ENCODE results near the gene PDLIM1. TPM values are rescaled to one million over a fixed set of nuclear protein-coding genes. Genes with fewer than 3 reads are reported as not detected.

Gene PDLIM1
- total and polyA plus RNA-seq, 9 donors, result 6.1 to 76.7 (median 47.8) TPM

DNA sequence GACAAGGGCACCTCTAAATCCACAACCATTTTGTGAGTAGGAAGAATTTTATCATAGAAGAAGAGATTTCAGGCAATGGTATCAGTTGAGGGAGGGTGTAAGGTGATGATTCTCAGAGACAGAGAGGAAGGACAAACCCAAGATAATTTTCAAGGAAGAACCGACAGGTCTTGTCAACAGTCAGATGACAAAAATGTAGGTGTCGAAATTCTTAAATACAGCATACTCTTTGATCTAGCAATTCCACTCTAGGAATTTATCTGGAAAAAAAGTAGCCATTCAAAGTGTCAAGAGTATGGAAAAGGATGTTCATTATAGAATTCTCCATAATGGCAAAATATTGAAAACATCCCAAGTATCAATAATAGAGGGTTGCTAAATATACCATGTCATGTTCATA, 14.2 kb upstream of the PDLIM1 start:
- no peak overlapping the region for H3K27ac ChIP-seq (ENCODE audit: low read length)
- no CpG with 5 or more reads among the region's 2 CpGs for WGBS (ENCODE audit: insufficient coverage)

DNA sequence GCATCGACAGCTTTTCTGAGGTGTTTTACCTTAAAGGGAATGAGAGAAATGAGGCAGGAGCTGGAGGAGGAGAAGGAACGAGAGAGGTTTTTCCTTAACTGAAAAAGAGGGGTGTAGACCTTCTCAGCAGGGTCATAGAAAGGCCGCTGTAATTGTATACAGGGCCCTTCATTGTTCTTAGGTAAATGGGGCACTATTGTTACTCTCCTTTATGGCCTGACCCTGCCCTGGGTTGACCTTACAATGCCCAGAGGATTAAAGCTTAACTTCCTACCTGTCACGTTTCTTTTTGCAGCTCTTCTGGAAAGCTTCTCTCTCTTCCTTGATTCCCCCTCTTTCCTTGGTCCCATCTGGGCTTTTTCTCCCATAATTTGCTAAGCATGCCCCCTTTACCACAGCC, 13.7 kb upstream of the PDLIM1 start:
- no peaks in the 10 kb centered on the region for H3K36me3 ChIP-seq (ENCODE audit: control insufficient read depth, insufficient read depth, low read length)
- H3K27me3 ChIP-seq (ENCODE audit: control insufficient read depth, insufficient read depth, low read length), result no peaks in the 10 kb centered on the region
- H3K9me3 ChIP-seq (replicated peaks; ENCODE audit: control insufficient read depth, low read depth, low read length), result no peaks in the 10 kb centered on the region
- no peak overlapping the region for H3K4me3 ChIP-seq (ENCODE audit: low read length)
- no peaks in the 10 kb centered on the region for H3K4me1 ChIP-seq (ENCODE audit: control insufficient read depth, insufficient read depth, low read length)
- no peak for DNase-seq
- WGBS (ENCODE audit: insufficient coverage), result 46% methylated on average over 4 of the region's 4 CpGs
- H3K27ac ChIP-seq (ENCODE audit: low read length), result no peak overlapping the region

More for the DNA sequence above, 14.2 kb upstream of the PDLIM1 start:
- DNase-seq, result no peak
- Histone ChIP-seq H3K4me3 (ENCODE audit: low read length) (no peak overlapping the region), H3K27me3 (ENCODE audit: control insufficient read depth, insufficient read depth, low read length) (no peaks in the 10 kb centered on the region), H3K4me1 (ENCODE audit: control insufficient read depth, insufficient read depth, low read length) (no peaks in the 10 kb centered on the region), H3K36me3 (ENCODE audit: control insufficient read depth, insufficient read depth, low read length) (no peaks in the 10 kb centered on the region), H3K9me3 (replicated peaks; ENCODE audit: control insufficient read depth, low read depth, low read length) (no peaks in the 10 kb centered on the region)

GRCh38 chr10:95303950-95304349, 13.1 kb upstream of the PDLIM1 start:
- 29% methylated on average over 1 of the region's 1 CpG for whole genome bisulfite sequencing (ENCODE audit: insufficient coverage)
- no peaks in the 10 kb centered on the region for H3K4me1 ChIP-seq (ENCODE audit: control insufficient read depth, insufficient read depth, low read length)
- H3K9me3 ChIP-seq (replicated peaks; ENCODE audit: control insufficient read depth, low read depth, low read length), result no peaks in the 10 kb centered on the region
- H3K27ac ChIP-seq (ENCODE audit: low read length), result no peak overlapping the region
- no peaks in the 10 kb centered on the region for H3K27me3 ChIP-seq (ENCODE audit: control insufficient read depth, insufficient read depth, low read length)
- H3K36me3 ChIP-seq (ENCODE audit: control insufficient read depth, insufficient read depth, low read length), result no peaks in the 10 kb centered on the region
- no peak overlapping the region for H3K4me3 ChIP-seq (ENCODE audit: low read length)
- no peak for DNase-seq

DNA sequence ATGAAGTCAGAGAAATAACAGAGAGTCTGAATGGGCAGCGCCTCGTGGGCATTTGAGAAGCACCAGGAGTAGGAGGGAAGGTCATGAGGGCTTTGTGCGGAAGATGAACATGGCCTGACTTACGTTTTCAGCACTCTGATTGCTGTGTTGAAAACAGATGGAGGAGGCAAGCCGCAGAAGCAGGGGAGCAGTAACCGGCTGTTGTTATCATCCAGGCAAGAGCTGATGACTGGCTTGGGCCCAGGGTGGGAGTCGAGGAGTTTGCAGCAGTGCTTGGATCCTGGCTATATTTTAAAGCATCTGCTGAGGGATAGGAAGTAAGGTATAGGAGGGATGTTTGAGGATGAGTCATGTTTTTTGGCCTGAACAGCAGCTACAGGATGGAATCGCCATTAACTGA, 12.7 kb upstream of the PDLIM1 start:
- peak; percentile 60 for DNase-seq
- Histone ChIP-seq H3K9me3 (replicated peaks; ENCODE audit: control insufficient read depth, low read depth, low read length) (no peaks in the 10 kb centered on the region), H3K27me3 (ENCODE audit: control insufficient read depth, insufficient read depth, low read length) (no peaks in the 10 kb centered on the region), H3K4me1 (ENCODE audit: control insufficient read depth, insufficient read depth, low read length) (no peaks in the 10 kb centered on the region), H3K36me3 (ENCODE audit: control insufficient read depth, insufficient read depth, low read length) (no peaks in the 10 kb centered on the region), H3K4me3 (ENCODE audit: low read length) (no peak overlapping the region), H3K27ac (ENCODE audit: low read length) (no peak overlapping the region)
- WGBS (ENCODE audit: insufficient coverage), result 18% methylated on average over 8 of the region's 8 CpGs

DNA sequence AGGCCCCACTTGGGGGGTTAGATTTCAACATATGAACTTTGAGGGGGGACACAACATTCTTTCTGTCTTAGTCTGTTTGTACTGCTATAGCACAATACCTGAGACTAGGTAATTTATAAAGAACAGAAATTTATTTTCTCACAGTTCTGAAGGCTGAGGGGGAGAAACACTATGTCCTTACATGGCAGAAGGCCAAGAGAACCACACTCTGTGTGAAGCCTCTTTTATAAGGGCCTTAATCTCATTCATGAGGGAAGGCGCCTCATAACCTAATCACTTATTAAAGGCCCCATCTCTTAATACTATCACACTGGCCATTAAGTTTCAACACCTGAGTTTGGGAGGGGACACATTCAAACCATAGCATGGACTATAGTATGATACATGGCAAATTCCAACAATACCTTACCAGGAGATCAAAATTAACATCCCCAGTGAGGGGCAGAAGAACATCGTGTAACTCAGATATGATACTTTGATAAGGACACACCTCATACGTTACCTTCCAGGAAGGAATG, 9.3 kb upstream of the PDLIM1 start:
- Histone ChIP-seq H3K27me3 (ENCODE audit: control insufficient read depth, insufficient read depth, low read length) (peaks cover 17% of the 10 kb centered on the region), H3K27ac (ENCODE audit: low read length) (no peak overlapping the region), H3K9me3 (replicated peaks; ENCODE audit: control insufficient read depth, low read depth, low read length) (no peaks in the 10 kb centered on the region), H3K4me3 (ENCODE audit: low read length) (no peak overlapping the region), H3K4me1 (ENCODE audit: control insufficient read depth, insufficient read depth, low read length) (peaks cover 8% of the 10 kb centered on the region), H3K36me3 (ENCODE audit: control insufficient read depth, insufficient read depth, low read length) (no peaks in the 10 kb centered on the region)
- WGBS (ENCODE audit: insufficient coverage), result no CpG with 5 or more reads among the region's 3 CpGs
- DNase-seq, result no peak

DNA sequence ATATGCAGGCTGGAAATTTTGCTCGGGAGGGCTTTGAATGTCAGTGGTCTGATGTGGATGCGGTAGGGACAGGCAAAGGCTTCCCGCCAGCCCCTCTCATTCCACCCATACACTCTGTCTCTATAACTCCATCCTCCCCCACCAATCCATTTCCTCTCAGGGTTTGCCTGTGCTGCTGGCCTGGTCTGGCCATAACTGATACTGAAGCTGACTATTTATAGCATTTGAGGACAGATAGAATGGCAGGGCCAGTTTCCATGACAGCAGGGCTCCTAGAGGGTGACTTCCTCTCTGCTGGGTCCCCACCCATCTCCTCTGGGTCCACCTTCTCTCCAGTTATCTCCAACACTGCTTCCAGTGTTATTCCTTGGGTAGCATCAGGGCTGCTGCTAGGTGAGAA, 6.6 kb upstream of the PDLIM1 start:
- no peaks in the 10 kb centered on the region for H3K9me3 ChIP-seq (replicated peaks; ENCODE audit: control insufficient read depth, low read depth, low read length)
- no peak for DNase-seq
- no peak overlapping the region for H3K27ac ChIP-seq (ENCODE audit: low read length)
- no peak overlapping the region for H3K4me3 ChIP-seq (ENCODE audit: low read length)
- WGBS (ENCODE audit: insufficient coverage), result no CpG with 5 or more reads among the region's 3 CpGs
- H3K4me1 ChIP-seq (ENCODE audit: control insufficient read depth, insufficient read depth, low read length), result peaks cover 12% of the 10 kb centered on the region
- H3K36me3 ChIP-seq (ENCODE audit: control insufficient read depth, insufficient read depth, low read length), result no peaks in the 10 kb centered on the region
- peaks cover 28% of the 10 kb centered on the region for H3K27me3 ChIP-seq (ENCODE audit: control insufficient read depth, insufficient read depth, low read length)

GRCh38 chr10:95296764-95297163, 6.0 kb upstream of the PDLIM1 start:
- H3K27ac ChIP-seq (ENCODE audit: low read length), result no peak overlapping the region
- peaks cover 33% of the 10 kb centered on the region for H3K27me3 ChIP-seq (ENCODE audit: control insufficient read depth, insufficient read depth, low read length)
- peaks cover 12% of the 10 kb centered on the region for H3K4me1 ChIP-seq (ENCODE audit: control insufficient read depth, insufficient read depth, low read length)
- no peaks in the 10 kb centered on the region for H3K9me3 ChIP-seq (replicated peaks; ENCODE audit: control insufficient read depth, low read depth, low read length)
- H3K4me3 ChIP-seq (ENCODE audit: low read length), result no peak overlapping the region
- 95% methylated on average over 4 of the region's 4 CpGs for WGBS (ENCODE audit: insufficient coverage)
- no peak for DNase-seq
- H3K36me3 ChIP-seq (ENCODE audit: control insufficient read depth, insufficient read depth, low read length), result no peaks in the 10 kb centered on the region

- Histone ChIP-seq H3K27me3 (ENCODE audit: control insufficient read depth, insufficient read depth, low read length) (peaks cover 46% of the 10 kb centered on the region), H3K9me3 (replicated peaks; ENCODE audit: control insufficient read depth, low read depth, low read length) (no peaks in the 10 kb centered on the region), H3K4me3 (ENCODE audit: low read length) (peak overlapping the region; percentile 27), H3K36me3 (ENCODE audit: control insufficient read depth, insufficient read depth, low read length) (no peaks in the 10 kb centered on the region), H3K27ac (ENCODE audit: low read length) (no peak overlapping the region), H3K4me1 (ENCODE audit: control insufficient read depth, insufficient read depth, low read length) (peaks cover 12% of the 10 kb centered on the region)
- peak; percentile 38 for DNase-seq
- WGBS (ENCODE audit: insufficient coverage), result 5% methylated on average over 29 of the region's 39 CpGs
Observed at GRCh38 chr10:95295031-95295755, 4.4 kb upstream of the PDLIM1 start.

DNA sequence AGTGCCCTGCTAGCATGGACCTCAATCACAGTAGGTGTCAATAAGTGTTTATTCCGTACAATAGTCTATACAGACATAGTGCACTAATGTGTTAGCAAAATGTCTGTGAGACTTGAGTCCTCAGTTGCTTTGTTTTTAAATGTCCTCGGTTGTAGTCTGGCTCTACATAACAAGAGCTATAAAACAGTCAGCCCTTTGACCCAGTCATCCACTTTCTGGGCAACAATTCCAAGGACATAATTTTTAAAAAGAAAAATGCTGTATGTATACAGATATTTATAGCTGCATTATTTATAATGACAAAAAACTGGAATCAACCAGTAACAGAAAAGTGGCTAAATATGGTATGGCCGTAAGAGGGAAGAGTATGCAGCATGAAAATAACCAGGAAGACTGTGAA, 2.8 kb upstream of the PDLIM1 start:
- no peak overlapping the region for H3K27ac ChIP-seq (ENCODE audit: low read length)
- H3K4me1 ChIP-seq (ENCODE audit: control insufficient read depth, insufficient read depth, low read length), result peaks cover 18% of the 10 kb centered on the region
- H3K27me3 ChIP-seq (ENCODE audit: control insufficient read depth, insufficient read depth, low read length), result peaks cover 58% of the 10 kb centered on the region
- no CpG with 5 or more reads among the region's 3 CpGs for WGBS (ENCODE audit: insufficient coverage)
- H3K4me3 ChIP-seq (ENCODE audit: low read length), result no peak overlapping the region
- no peaks in the 10 kb centered on the region for H3K9me3 ChIP-seq (replicated peaks; ENCODE audit: control insufficient read depth, low read depth, low read length)
- DNase-seq, result no peak
- no peaks in the 10 kb centered on the region for H3K36me3 ChIP-seq (ENCODE audit: control insufficient read depth, insufficient read depth, low read length)

GRCh38 chr10:95291365-95292039, 699 bp upstream of the PDLIM1 start:
- Histone ChIP-seq H3K27me3 (ENCODE audit: control insufficient read depth, insufficient read depth, low read length) (peaks cover 57% of the 10 kb centered on the region), H3K36me3 (ENCODE audit: control insufficient read depth, insufficient read depth, low read length) (no peaks in the 10 kb centered on the region), H3K9me3 (replicated peaks; ENCODE audit: control insufficient read depth, low read depth, low read length) (no peaks in the 10 kb centered on the region), H3K4me1 (ENCODE audit: control insufficient read depth, insufficient read depth, low read length) (peaks cover 15% of the 10 kb centered on the region), H3K4me3 (ENCODE audit: low read length) (peak overlapping the region; percentile 31), H3K27ac (ENCODE audit: low read length) (no peak overlapping the region)
- DNase-seq, result no peak
- 51% methylated on average over 13 of the region's 19 CpGs for WGBS (ENCODE audit: insufficient coverage)

Measured in muscle of leg (tissue), 11 donors.